Right renal pelvis (tissue), 4 donors: ENCODE data around the gene CHST6. TPM values are rescaled to one million over a fixed set of nuclear protein-coding genes. Genes with fewer than 3 reads are reported as not detected.
"Not testable (repeated sequence)": the region's sequence is repeated elsewhere in the genome, so short reads cannot be mapped to it uniquely, and the experiment has no call there.

Experiments
- DNase-seq, 4 donors: peaks; one replicate each; pipeline ENCODE4 v3.0.0-alpha.2; 2013; ENCODE audit warnings: low read depth in 4 of 4, low spot score in 3 of 4, missing footprints in 1 of 4
- polyA plus RNA-seq, 4 donors: library from polyadenylated mRNA; unstranded; fragments of 120-200 nt; gene quantifications; one replicate each; pipeline ENCODE4 v1.2.1, GENCODE V29; 2013; ENCODE audit not compliant: insufficient read length in 4 of 4

CHST6 gene
- polyA plus RNA-seq, 4 donors: 0.76 to 0.96 (median 0.89) TPM

GRCh38 chr16:75455677-75456076 lies 39.6 kb downstream of the CHST6 start:
- no peak for DNase-seq

- DNase-seq: no peak
These were observed 42.6 kb downstream of the CHST6 start for GRCh38 chr16:75452464-75453190.

- no peak for DNase-seq
These were observed 48.8 kb downstream of the CHST6 start for GRCh38 chr16:75446416-75446815.

GRCh38 chr16:75445298-75445697 lies 49.9 kb downstream of the CHST6 start:
- DNase-seq: no peak

GRCh38 chr16:75443298-75443697 lies 51.9 kb downstream of the CHST6 start:
- no peak for DNase-seq

- peak; percentile 78 to 85 (median 82) for DNase-seq
These were observed 61.4 kb downstream of the CHST6 start for GRCh38 chr16:75433732-75434413.

- peak; percentile 91 to 96 (median 91) for DNase-seq
These were observed 62.2 kb downstream of the CHST6 start, which contains the start of gene CFDP1 for GRCh38 chr16:75432828-75433731. TSS of gene CFDP1 (minus strand) at chr16:75433503. CDS start at chr16:75433352, 151 bp downstream.

GRCh38 chr16:75429621-75430403 lies 65.4 kb downstream of the CHST6 start:
- no peak for DNase-seq

GRCh38 chr16:75426524-75426923 lies 68.7 kb downstream of the CHST6 start:
- DNase-seq: not testable (repeated sequence)

GRCh38 chr16:75424105-75424762 lies 71.0 kb downstream of the CHST6 start:
- peak in 2 of 4 donors; percentile 18 to 28 for DNase-seq

GRCh38 chr16:75423723-75424104 lies 71.5 kb downstream of the CHST6 start:
- no peak for DNase-seq

Other genes with a start within 250 kb of the CHST6 start
- gene BCAR1, start 243.8 kb downstream of the CHST6 start, polyA plus RNA-seq: 10 to 100 TPM; 53.5 to 64.5 (median 56.7) TPM
- gene CFDP1, start 61.9 kb downstream of the CHST6 start, polyA plus RNA-seq: 100 to 1,000 TPM; 165 to 192 (median 175) TPM
- gene TMEM170A, start 30.8 kb downstream of the CHST6 start, polyA plus RNA-seq: 10 to 100 TPM; 33.1 to 43.4 (median 41.0) TPM
- 1 to 10 TPM in 1 of 4 donors, under 1 TPM in 3; 0.38 to 1.2 (median 0.56) TPM for gene CHST5, start 40.7 kb upstream of the CHST6 start, polyA plus RNA-seq
- gene TMEM231, start 60.8 kb upstream of the CHST6 start, polyA plus RNA-seq: 10 to 100 TPM; 18.7 to 21.8 (median 20.3) TPM
- 100 to 1,000 TPM; 194 to 206 (median 199) TPM for gene GABARAPL2, start 70.9 kb upstream of the CHST6 start, polyA plus RNA-seq
- 10 to 100 TPM; 40.4 to 60.4 (median 47.7) TPM for gene ADAT1, start 127.8 kb upstream of the CHST6 start, polyA plus RNA-seq
- 100 to 1,000 TPM; 133 to 153 (median 145) TPM for gene KARS1, start 152.2 kb upstream of the CHST6 start, polyA plus RNA-seq
- 10 to 100 TPM; 85.2 to 91.8 (median 87.3) TPM for gene TERF2IP, start 152.3 kb upstream of the CHST6 start, polyA plus RNA-seq
- gene CPHXL2, start 181.6 kb upstream of the CHST6 start, polyA plus RNA-seq: under 1 TPM in 1 of 4 donors, not detected in 3; 0.05 TPM
- gene DUXB, start 206.0 kb upstream of the CHST6 start, polyA plus RNA-seq: under 1 TPM in 1 of 4 donors, not detected in 3; 0.05 TPM
- gene CPHXL, start 231.0 kb upstream of the CHST6 start, polyA plus RNA-seq: not detected